ENCODE data around the gene THBS2.

The THBS2 gene

DNA sequence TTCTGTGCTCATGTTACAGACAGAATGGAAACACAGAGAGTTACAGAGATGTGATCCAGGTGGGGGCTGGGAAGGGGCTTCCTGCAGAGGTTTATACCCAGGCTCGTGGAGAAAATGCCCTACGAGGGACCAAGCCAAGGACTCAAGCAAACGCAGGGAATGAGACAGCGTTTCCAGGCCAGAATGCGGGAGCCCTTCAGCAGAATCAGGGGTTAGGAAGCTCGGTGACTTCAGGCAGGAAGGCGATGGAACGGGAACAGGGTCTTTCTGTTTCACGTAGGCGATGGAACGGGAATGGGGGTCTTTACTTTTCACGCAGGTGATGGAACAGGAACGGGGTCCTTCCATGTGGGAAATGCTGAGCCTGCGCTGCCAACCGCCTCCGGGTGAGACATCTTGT lies 82.6 kb downstream of the THBS2 start:
- FAIRE-seq (no peak), DNase-seq (ENCODE audit: insufficient read length, low spot score) (no peak)
- TF ChIP-seq, protein P1, sequence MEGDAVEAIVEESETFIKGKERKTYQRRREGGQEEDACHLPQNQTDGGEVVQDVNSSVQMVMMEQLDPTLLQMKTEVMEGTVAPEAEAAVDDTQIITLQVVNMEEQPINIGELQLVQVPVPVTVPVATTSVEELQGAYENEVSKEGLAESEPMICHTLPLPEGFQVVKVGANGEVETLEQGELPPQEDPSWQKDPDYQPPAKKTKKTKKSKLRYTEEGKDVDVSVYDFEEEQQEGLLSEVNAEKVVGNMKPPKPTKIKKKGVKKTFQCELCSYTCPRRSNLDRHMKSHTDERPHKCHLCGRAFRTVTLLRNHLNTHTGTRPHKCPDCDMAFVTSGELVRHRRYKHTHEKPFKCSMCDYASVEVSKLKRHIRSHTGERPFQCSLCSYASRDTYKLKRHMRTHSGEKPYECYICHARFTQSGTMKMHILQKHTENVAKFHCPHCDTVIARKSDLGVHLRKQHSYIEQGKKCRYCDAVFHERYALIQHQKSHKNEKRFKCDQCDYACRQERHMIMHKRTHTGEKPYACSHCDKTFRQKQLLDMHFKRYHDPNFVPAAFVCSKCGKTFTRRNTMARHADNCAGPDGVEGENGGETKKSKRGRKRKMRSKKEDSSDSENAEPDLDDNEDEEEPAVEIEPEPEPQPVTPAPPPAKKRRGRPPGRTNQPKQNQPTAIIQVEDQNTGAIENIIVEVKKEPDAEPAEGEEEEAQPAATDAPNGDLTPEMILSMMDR (IDR thresholded peaks at IDR 0.05; ENCODE audit: insufficient read depth, missing control alignments) = no peak

DNA sequence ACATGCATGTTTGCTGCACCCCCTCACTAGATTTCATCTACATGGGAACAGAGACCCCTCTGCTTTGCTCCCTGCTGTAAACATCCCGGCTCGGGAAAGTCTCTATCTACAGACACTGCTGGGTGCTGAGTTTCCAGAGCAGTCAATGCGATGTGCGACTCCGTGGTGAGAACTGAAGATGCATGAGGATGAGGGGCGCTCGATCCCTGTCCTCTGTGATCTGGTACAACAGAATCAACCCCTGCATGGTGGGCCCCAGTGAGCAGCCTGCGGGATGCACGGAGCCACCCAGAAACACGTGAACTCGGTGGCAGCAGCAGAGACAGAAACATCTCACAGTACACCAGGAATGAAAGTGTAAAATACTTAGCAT lies 83.1 kb downstream of the THBS2 start:
- no peak for FAIRE-seq
- TF ChIP-seq, protein P1 (IDR thresholded peaks at IDR 0.05; ENCODE audit: insufficient read depth, missing control alignments) = no peak
- no peak for DNase-seq (ENCODE audit: insufficient read length, low spot score)

DNA sequence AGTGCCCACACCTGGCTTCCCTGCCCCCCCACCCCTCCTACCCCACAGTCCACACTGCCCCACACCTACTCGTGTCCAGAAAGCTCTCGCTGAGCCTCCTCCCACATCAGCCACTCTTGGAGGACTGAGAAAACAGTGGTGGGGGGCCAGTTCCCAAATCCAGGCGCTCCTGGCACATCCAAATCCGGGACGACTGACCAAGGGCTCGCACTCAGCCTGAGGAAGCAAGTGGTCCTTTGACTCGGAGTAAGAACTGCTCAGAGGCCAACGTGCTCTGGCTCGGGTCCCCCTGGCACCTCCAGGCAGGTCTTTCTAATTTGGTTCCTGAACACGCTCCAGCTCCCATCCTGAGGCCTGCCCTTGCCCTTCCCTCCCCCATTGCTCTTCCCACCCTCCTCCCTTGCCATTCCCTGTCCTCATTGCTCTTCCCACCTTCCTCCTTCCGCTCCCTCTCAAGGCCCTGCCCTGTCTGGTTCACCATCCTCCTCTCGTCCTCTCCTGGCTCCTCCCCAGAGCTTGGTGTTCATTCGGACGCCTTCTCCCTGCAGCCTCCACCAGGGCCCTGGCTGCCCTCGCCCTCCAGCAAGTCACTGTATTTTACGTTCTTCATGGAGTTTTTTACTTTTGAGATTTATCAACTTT lies 83.6 kb downstream of the THBS2 start:
- DNase-seq (ENCODE audit: insufficient read length, low spot score) (no peak), FAIRE-seq (no peak)
- TF ChIP-seq, protein P1 (IDR thresholded peaks at IDR 0.05; ENCODE audit: insufficient read depth, missing control alignments) = no peak

DNA sequence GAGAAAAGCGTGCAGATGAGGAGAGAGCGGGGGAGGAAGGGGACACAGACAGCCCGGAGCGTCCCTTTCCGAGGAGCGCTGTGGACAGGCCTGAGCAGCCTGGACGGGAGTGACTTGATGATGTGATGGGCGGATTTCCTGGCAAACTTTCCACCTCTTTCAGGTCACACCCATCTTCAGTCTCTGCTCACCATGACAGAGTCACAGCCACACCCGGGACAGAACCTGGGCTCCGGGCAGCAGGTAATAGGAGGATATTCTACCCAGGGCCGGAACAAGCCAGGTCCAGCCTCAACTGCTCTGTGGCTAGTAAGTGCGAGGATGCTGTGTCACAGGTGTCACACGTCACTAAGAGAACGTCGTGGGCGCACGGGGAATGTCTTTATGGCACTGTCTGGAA lies 84.3 kb downstream of the THBS2 start:
- FAIRE-seq (no peak), DNase-seq (ENCODE audit: insufficient read length, low spot score) (no peak)
- TF ChIP-seq, protein P1 (IDR thresholded peaks at IDR 0.05; ENCODE audit: insufficient read depth, missing control alignments) = no peak

DNA sequence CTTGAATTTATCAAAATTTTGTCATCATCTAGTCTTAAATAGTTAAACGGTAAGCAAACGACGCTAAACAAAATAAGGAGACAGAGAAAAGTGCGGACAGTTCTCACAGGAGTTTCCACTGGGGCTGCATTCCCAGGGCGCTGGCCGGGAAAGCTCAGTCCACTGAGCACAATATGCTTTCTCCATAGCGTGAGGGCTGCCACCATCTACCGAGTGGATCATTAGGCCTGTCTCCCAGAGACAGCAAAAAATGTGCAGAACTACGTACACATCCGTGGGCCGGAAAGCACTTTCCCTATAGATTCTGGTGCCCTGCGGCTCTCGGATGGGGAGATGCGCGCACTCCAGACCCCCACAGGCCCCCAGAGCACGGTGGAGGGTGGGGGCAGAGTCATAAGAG lies 84.9 kb downstream of the THBS2 start:
- FAIRE-seq (no peak), DNase-seq (ENCODE audit: insufficient read length, low spot score) (no peak)
- TF ChIP-seq, protein P1 (IDR thresholded peaks at IDR 0.05; ENCODE audit: insufficient read depth, missing control alignments) = no peak

DNA sequence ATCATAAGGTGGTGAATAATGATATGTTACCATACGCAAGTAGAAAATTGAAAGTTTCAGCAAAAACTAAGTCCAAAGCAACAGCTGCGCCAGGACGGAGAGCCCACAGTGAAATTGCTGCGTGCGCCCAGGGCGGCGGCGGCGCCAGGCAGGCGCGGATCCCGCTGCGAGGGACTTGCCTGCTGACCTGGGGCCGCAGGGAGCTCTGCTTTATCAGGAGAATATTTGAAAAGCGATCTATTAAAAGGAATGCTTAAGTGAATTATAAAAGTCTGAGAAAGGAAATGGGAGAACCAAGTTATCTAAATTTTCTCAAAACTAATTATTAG lies 85.4 kb downstream of the THBS2 start:
- no peak for DNase-seq (ENCODE audit: insufficient read length, low spot score)

More for the DNA sequence above, 85.4 kb downstream of the THBS2 start:
- TF ChIP-seq, protein P1 (IDR thresholded peaks at IDR 0.05; ENCODE audit: insufficient read depth, missing control alignments) = no peak
- no peak for FAIRE-seq

Data from D721Med (cell line).